Neural cell (in vitro differentiated cells): ENCODE results near the gene SLC34A3. TPM values are rescaled to one million over a fixed set of nuclear protein-coding genes. Genes with fewer than 3 reads are reported as not detected.

Experiments
- H2AFZ ChIP-seq: fragments of 200-600, 300-800 bp; sonication (generic), shearing (Covaris generic); 2 replicates; pipeline ENCODE4 v1.6.0; 2014; ENCODE audit warnings: low read depth, mild to moderate bottlenecking, antibody characterized with exemption, low read length, moderate library complexity
- H3F3A ChIP-seq: fragments of 200-600 bp; shearing (Covaris generic); 2 replicates; pipeline ENCODE4 v1.6.1; 2016; ENCODE audit warnings: mild to moderate bottlenecking, moderate library complexity, mixed read lengths, antibody characterized with exemption, low read length; ENCODE audit not compliant: insufficient read depth, poor library complexity, severe bottlenecking
- H3K27ac ChIP-seq: fragments of 200-600, 300-800 bp; sonication (generic), shearing (Covaris generic); 2 replicates; pipeline ENCODE4 v1.5.1; 2014; ENCODE audit warnings: mild to moderate bottlenecking, low read length, moderate library complexity
- H3K27me3 ChIP-seq: fragments of 300-800, 200-600 bp; sonication (generic), shearing (Covaris generic); 2 replicates; pipeline ENCODE4 v1.6.0; 2014; ENCODE audit warnings: mild to moderate bottlenecking, low read depth, low read length, moderate library complexity; ENCODE audit not compliant: insufficient read depth
- H3K36me3 ChIP-seq: fragments of 300-800, 200-600 bp; sonication (generic), shearing (Covaris generic); 2 replicates; pipeline ENCODE4 v1.5.1; 2014; ENCODE audit warnings: mild to moderate bottlenecking, antibody characterized with exemption, low read length, moderate library complexity; ENCODE audit not compliant: insufficient read depth
- H3K4me2 ChIP-seq: fragments of 300-800, 200-600 bp; sonication (generic), shearing (Covaris generic); 2 replicates; pipeline ENCODE4 v1.6.0; 2014; ENCODE audit warnings: mild to moderate bottlenecking, low read length
- H3K4me3 ChIP-seq: fragments of 300-800, 200-600 bp; sonication (generic), shearing (Covaris generic); 2 replicates; pipeline ENCODE4 v1.5.1; 2014; ENCODE audit warnings: mild to moderate bottlenecking, low read length, moderate library complexity
- H3K79me2 ChIP-seq: fragments of 200-600 bp; shearing (Covaris generic); replicated peaks from 2 replicates; pipeline ENCODE4 v1.6.0; 2014; ENCODE audit warnings: mild to moderate bottlenecking, low read length, moderate library complexity; ENCODE audit not compliant: insufficient read depth
- H3K9ac ChIP-seq: fragments of 300-800, 200-600 bp; sonication (generic), shearing (Covaris generic); 2 replicates; pipeline ENCODE4 v1.6.1; 2016; ENCODE audit warnings: mild to moderate bottlenecking, low read length, mixed read lengths
- H3K9me2 ChIP-seq: fragments of 200-600 bp; shearing (Covaris generic); 2 replicates; pipeline ENCODE4 v1.6.1; 2016; ENCODE audit warnings: mild to moderate bottlenecking, low read length, mixed read lengths; ENCODE audit not compliant: insufficient read depth
- H3K9me3 ChIP-seq: fragments of 200-600, 300-800 bp; sonication (generic), shearing (Covaris generic); 2 replicates; pipeline ENCODE4 v1.6.1; 2016; ENCODE audit warnings: mild to moderate bottlenecking, mixed run types, low read length, moderate library complexity, mixed read lengths
- H4K20me1 ChIP-seq: fragments of 200-600 bp; shearing (Covaris generic); 2 replicates; pipeline ENCODE4 v1.6.1; 2016; ENCODE audit warnings: mild to moderate bottlenecking, mixed run types; ENCODE audit not compliant: insufficient read depth
- EP300 ChIP-seq: fragments of 450-650 bp; conservative IDR thresholded peaks from 2 replicates; pipeline ENCODE4 v1.6.1; 2014; ENCODE audit warnings: antibody characterized with exemption, mild to moderate bottlenecking, moderate library complexity; ENCODE audit not compliant: poor library complexity, severe bottlenecking
- EZH2 ChIP-seq: fragments of 200-600, 300-800 bp; shearing (Covaris generic), sonication (generic); IDR thresholded peaks from 2 replicates; pipeline ENCODE4 v1.6.1; 2014; ENCODE audit warnings: antibody characterized with exemption, low read length, borderline replicate concordance, mild to moderate bottlenecking; ENCODE audit not compliant: insufficient read depth, poor library complexity, severe bottlenecking
- MXI1 ChIP-seq: fragments of 450-650 bp; conservative IDR thresholded peaks from 2 replicates; pipeline ENCODE4 v1.6.1; 2014; ENCODE audit warnings: antibody characterized with exemption, mild to moderate bottlenecking; ENCODE audit not compliant: poor library complexity, severe bottlenecking
- POLR2AphosphoS5 ChIP-seq: IDR thresholded peaks from 2 replicates; pipeline ENCODE4 v1.6.1; 2012
- RAD21 ChIP-seq: fragments of 450-650 bp; conservative IDR thresholded peaks from 2 replicates; pipeline ENCODE4 v1.6.1; 2014; ENCODE audit warnings: antibody characterized with exemption, mild to moderate bottlenecking, moderate library complexity
- SMC3 ChIP-seq: fragments of 450-650 bp; conservative IDR thresholded peaks from 2 replicates; pipeline ENCODE4 v1.6.1; 2014; ENCODE audit warnings: antibody characterized with exemption, mild to moderate bottlenecking, moderate library complexity; ENCODE audit not compliant: poor library complexity
- TAF1 ChIP-seq: IDR thresholded peaks from 2 replicates; pipeline ENCODE4 v1.6.1; 2012; ENCODE audit warnings: low read depth
- polyA plus RNA-seq: library from polyadenylated mRNA; depleted of rRNA; stranded (reverse); fragments of >200 nt; gene quantifications from 2 replicates; pipeline ENCODE4 v1.2.3, GENCODE V29; 2014
- TF ChIP-seq, protein P1 (sequence below): fragments of 450-650 bp; IDR thresholded peaks from 2 replicates; pipeline ENCODE4 v1.5.1; 2014; ENCODE audit warnings: antibody characterized with exemption, mild to moderate bottlenecking, moderate library complexity; ENCODE audit not compliant: poor library complexity, severe bottlenecking
- TF ChIP-seq, protein P2 (sequence below): IDR thresholded peaks from 2 replicates; pipeline ENCODE4 v1.6.1; 2012; ENCODE audit warnings: borderline replicate concordance

SLC34A3 gene
- polyA plus RNA-seq, 1 donor from 2014 or later, result 0.27 TPM

DNA sequence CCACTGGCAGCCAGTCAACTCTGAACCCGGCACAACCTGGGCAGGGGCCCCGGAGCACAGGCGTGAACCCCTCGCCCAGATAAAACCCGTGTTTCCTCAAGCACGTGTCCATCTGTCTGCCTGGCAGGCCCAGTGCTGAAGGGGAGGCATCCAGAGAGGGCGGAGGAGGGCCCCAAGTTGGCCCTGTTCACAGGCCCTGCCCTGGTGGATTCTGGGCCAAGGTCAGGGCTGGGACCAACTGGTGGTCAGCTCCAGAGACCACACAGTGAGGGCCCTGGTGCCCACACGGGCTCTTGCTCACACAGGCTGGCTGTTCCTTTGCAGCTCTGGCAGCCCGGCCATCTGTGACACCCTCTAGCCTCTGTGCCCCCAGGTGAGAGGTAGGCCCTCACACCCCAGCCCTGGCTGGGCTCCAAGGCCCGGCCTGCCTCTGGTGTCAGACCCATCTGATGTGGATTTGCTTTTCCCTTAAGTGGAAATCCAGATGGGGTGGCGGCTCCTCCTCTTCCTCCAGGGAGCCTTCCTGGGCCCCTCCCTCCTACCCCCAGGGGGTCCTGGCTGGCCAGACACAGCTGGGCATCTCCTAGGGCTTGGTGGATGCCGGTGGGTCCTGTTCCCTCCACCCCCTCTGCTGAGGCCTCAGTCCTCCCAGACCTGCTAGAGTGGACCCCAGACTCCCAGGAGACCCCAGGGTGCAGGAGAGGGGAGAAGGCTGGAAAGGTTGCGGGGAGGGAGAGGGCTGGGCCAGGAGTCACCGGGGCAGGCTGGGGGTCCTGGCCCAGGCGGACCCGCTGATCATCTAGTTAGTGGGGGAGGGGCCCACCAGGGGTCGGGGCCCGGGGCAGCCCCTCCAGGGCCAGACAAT, 19.9 kb downstream of the SLC34A3 start:
- TF ChIP-seq EP300, result no peak
- TF ChIP-seq MXI1, result no peak
- no peak for TF ChIP-seq EZH2
- no peak for TF ChIP-seq RAD21
- TF ChIP-seq, protein P1, sequence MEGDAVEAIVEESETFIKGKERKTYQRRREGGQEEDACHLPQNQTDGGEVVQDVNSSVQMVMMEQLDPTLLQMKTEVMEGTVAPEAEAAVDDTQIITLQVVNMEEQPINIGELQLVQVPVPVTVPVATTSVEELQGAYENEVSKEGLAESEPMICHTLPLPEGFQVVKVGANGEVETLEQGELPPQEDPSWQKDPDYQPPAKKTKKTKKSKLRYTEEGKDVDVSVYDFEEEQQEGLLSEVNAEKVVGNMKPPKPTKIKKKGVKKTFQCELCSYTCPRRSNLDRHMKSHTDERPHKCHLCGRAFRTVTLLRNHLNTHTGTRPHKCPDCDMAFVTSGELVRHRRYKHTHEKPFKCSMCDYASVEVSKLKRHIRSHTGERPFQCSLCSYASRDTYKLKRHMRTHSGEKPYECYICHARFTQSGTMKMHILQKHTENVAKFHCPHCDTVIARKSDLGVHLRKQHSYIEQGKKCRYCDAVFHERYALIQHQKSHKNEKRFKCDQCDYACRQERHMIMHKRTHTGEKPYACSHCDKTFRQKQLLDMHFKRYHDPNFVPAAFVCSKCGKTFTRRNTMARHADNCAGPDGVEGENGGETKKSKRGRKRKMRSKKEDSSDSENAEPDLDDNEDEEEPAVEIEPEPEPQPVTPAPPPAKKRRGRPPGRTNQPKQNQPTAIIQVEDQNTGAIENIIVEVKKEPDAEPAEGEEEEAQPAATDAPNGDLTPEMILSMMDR, result no peak
- TF ChIP-seq POLR2AphosphoS5, result no peak
- TF ChIP-seq SMC3, result no peak
- no peak for TF ChIP-seq TAF1
- TF ChIP-seq, protein P2, sequence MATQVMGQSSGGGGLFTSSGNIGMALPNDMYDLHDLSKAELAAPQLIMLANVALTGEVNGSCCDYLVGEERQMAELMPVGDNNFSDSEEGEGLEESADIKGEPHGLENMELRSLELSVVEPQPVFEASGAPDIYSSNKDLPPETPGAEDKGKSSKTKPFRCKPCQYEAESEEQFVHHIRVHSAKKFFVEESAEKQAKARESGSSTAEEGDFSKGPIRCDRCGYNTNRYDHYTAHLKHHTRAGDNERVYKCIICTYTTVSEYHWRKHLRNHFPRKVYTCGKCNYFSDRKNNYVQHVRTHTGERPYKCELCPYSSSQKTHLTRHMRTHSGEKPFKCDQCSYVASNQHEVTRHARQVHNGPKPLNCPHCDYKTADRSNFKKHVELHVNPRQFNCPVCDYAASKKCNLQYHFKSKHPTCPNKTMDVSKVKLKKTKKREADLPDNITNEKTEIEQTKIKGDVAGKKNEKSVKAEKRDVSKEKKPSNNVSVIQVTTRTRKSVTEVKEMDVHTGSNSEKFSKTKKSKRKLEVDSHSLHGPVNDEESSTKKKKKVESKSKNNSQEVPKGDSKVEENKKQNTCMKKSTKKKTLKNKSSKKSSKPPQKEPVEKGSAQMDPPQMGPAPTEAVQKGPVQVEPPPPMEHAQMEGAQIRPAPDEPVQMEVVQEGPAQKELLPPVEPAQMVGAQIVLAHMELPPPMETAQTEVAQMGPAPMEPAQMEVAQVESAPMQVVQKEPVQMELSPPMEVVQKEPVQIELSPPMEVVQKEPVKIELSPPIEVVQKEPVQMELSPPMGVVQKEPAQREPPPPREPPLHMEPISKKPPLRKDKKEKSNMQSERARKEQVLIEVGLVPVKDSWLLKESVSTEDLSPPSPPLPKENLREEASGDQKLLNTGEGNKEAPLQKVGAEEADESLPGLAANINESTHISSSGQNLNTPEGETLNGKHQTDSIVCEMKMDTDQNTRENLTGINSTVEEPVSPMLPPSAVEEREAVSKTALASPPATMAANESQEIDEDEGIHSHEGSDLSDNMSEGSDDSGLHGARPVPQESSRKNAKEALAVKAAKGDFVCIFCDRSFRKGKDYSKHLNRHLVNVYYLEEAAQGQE, result no peak
- Histone ChIP-seq H3K27me3 (no peaks in the 10 kb centered on the region), H2AFZ (no peak overlapping the region), H4K20me1 (no peaks in the 10 kb centered on the region), H3K79me2 (peaks cover 3% of the 10 kb centered on the region), H3K27ac (no peak overlapping the region), H3F3A (no peaks in the 10 kb centered on the region), H3K36me3 (no peaks in the 10 kb centered on the region), H3K4me3 (no peak overlapping the region), H3K4me2 (no peak overlapping the region), H3K9me3 (no peaks in the 10 kb centered on the region), H3K9ac (no peak overlapping the region), H3K9me2 (no peaks in the 10 kb centered on the region)

DNA sequence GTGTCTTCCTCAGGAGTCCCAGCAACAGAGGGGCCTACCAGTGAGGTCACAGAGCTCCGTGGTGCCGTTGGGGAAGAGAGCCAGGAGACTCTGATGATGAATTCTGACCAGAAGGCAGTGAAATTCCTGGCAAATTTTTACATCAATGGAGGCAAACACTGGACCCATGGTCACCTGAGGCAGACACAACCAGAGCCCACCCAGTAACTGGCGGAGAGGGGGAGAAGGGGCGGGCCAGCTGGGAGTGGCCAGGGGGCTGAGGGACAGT, 20.4 kb downstream of the SLC34A3 start, which contains the start of gene STPG3:
STPG3 (plus strand) TSS at position 93 of the 268 bp plus-strand sequence; CDS start at position 94, 1 bp downstream.
- no peak within 1 kb of the TSS for H3K4me2 ChIP-seq
- no peak within 1 kb of the TSS for H3K27ac ChIP-seq
- TF ChIP-seq, protein P1, result no peak
- TF ChIP-seq EP300 (no peak), TAF1 (no peak), SMC3 (no peak), RAD21 (no peak), POLR2AphosphoS5 (no peak), EZH2 (no peak), MXI1 (no peak)
- TF ChIP-seq, protein P2, result no peak
- H3K79me2 ChIP-seq, result peaks cover 8% of the 10 kb centered on the region
- H3K4me3 ChIP-seq, result no peak within 1 kb of the TSS
- H3K9ac ChIP-seq, result no peak within 1 kb of the TSS
- no peak within 1 kb of the TSS for H2AFZ ChIP-seq
- H3K27me3 ChIP-seq, result no peaks in the 10 kb centered on the region
- no peaks in the 10 kb centered on the region for H3K9me2 ChIP-seq
- H3K9me3 ChIP-seq, result no peaks in the 10 kb centered on the region
- no peaks in the 10 kb centered on the region for H3K36me3 ChIP-seq
- H3F3A ChIP-seq, result no peaks in the 10 kb centered on the region
- H4K20me1 ChIP-seq, result no peaks in the 10 kb centered on the region
